OCI-LY7 (cell line): Measurements from ENCODE around the gene CASK. TPM values are rescaled to one million over a fixed set of nuclear protein-coding genes. Genes with fewer than 3 reads are reported as not detected.

Source experiments
- BruUV-seq: library from RNA; stranded (reverse); fragments of 400-500 nt; replicated peaks from 2 replicates; lab custom pipeline; 2021; lab: Mats Ljungman, UMichigan
- CTCF ChIA-PET: fragments of 300-600 bp; sonication (Branson Sonifier 250); formaldehyde crosslinking; loops from one replicate; lab custom pipeline; 2022; ENCODE audit warnings: antibody characterized with exemption; ENCODE audit not compliant: unreplicated experiment; lab: Charles Lee
- POLR2A ChIA-PET: fragments of 300-600 bp; sonication (Branson Sonifier 250); formaldehyde crosslinking; loops from one replicate; lab custom pipeline; 2022; ENCODE audit warnings: antibody characterized with exemption; lab: Charles Lee
- DNase-seq: peaks from one replicate; pipeline ENCODE4 v3.0.0-alpha.2; 2015; ENCODE audit warnings: low spot score
- H2AFZ ChIP-seq: fragments of 200-600 bp; sonication (generic), shearing (Covaris generic); 2 replicates; pipeline ENCODE4 v1.6.1; 2014; ENCODE audit warnings: mild to moderate bottlenecking, antibody characterized with exemption, low read length, moderate library complexity
- H3K27ac ChIP-seq: fragments of 200-600 bp; sonication (generic); 2 replicates; pipeline ENCODE4 v1.5.1; 2014; ENCODE audit warnings: mixed run types, low read depth, mild to moderate bottlenecking, moderate library complexity, low read length, inconsistent platforms; ENCODE audit not compliant: poor library complexity, severe bottlenecking
- H3K36me3 ChIP-seq: fragments of 200-600 bp; sonication (generic); 2 replicates; pipeline ENCODE4 v1.6.1; 2014; ENCODE audit warnings: mild to moderate bottlenecking, antibody characterized with exemption, low read length, moderate library complexity, mixed read lengths; ENCODE audit not compliant: insufficient read depth
- H3K4me1 ChIP-seq: fragments of 200-600 bp; sonication (generic); 2 replicates; pipeline ENCODE4 v1.5.1; 2014; ENCODE audit warnings: mild to moderate bottlenecking, low read length; ENCODE audit not compliant: insufficient read depth, poor library complexity, severe bottlenecking
- H3K4me2 ChIP-seq: fragments of 200-600 bp; sonication (generic); 2 replicates; pipeline ENCODE4 v1.6.1; 2014; ENCODE audit warnings: mild to moderate bottlenecking, low read length
- H3K4me3 ChIP-seq: fragments of 200-600 bp; sonication (generic); 2 replicates; pipeline ENCODE4 v1.5.1; 2014; ENCODE audit warnings: mild to moderate bottlenecking, low read depth, low read length; ENCODE audit not compliant: poor library complexity, severe bottlenecking
- H3K79me2 ChIP-seq: fragments of 200-600 bp; sonication (generic); 2 replicates; pipeline ENCODE4 v1.6.1; 2016; ENCODE audit warnings: low read depth, mild to moderate bottlenecking, low read length, moderate library complexity, mixed read lengths; ENCODE audit not compliant: insufficient read depth
- H3K9me2 ChIP-seq: fragments of 200-600 bp; sonication (generic); 2 replicates; pipeline ENCODE4 v1.6.1; 2016; ENCODE audit warnings: mild to moderate bottlenecking, low read length, mixed read lengths; ENCODE audit not compliant: insufficient read depth
- H3K9me3 ChIP-seq: fragments of 200-600 bp; sonication (generic); 2 replicates; pipeline ENCODE4 v1.6.1; 2014; ENCODE audit warnings: mild to moderate bottlenecking, mixed run types, low read length, mixed read lengths
- H4K20me1 ChIP-seq: fragments of 200-600 bp; sonication (generic); 2 replicates; pipeline ENCODE4 v1.6.1; 2014; ENCODE audit warnings: mild to moderate bottlenecking, antibody characterized with exemption, low read length, moderate library complexity, mixed read lengths; ENCODE audit not compliant: insufficient read depth
- CTCF ChIP-seq: fragments of 200-600 bp; sonication (generic); conservative IDR thresholded peaks from 2 replicates; pipeline ENCODE4 v1.5.1; 2014; ENCODE audit warnings: mild to moderate bottlenecking, antibody characterized with exemption, low read length, moderate library complexity, mixed read lengths
- EZH2phosphoT487 ChIP-seq: fragments of 200-600 bp; sonication (generic); IDR thresholded peaks from 2 replicates; pipeline ENCODE4 v1.6.1; 2018; ENCODE audit warnings: low read depth, borderline replicate concordance, mild to moderate bottlenecking, mixed run types, antibody characterized with exemption, low read length, moderate library complexity, mixed read lengths
- intact Hi-C: fragments of 100-400 bp; cut with micrococcal nuclease; formaldehyde crosslinking; loops from one replicate; pipeline ENCODE4 v1.10.0; 2022; ENCODE audit not compliant: unreplicated experiment
- total RNA-seq, 2 experiments: library from RNA; depleted of rRNA in 1 of 2; stranded (reverse); fragments of >200 nt in 1 of 2; shearing (Covaris generic) in 1 of 2; gene quantifications; 2 replicates each; pipeline ENCODE4 v1.2.3, GENCODE V29; 2014 to 2022

Gene CASK
- total RNA-seq, 2 experiments from 2014 or later, result 18.6 to 29.4 TPM

- H4K20me1 ChIP-seq, result no peaks in the 10 kb centered on the region
- no peak for TF ChIP-seq EZH2phosphoT487
- no peak for TF ChIP-seq CTCF
- DNase-seq, result no peak
- H3K4me1 ChIP-seq, result no peaks in the 10 kb centered on the region
- intact Hi-C loops, result no loop called here
- H3K9me2 ChIP-seq, result no peaks in the 10 kb centered on the region
- H3K27ac ChIP-seq, result no peak overlapping the region
- no TSS peak for BruUV-seq
- no peak overlapping the region for H3K4me2 ChIP-seq
- H3K36me3 ChIP-seq, result no peaks in the 10 kb centered on the region
- no peak overlapping the region for H3K4me3 ChIP-seq
- ChIA-PET POLR2A (no interaction called here), CTCF (no interaction called here)
- H3K79me2 ChIP-seq, result no peaks in the 10 kb centered on the region
- no peak overlapping the region for H2AFZ ChIP-seq
- H3K9me3 ChIP-seq, result no peaks in the 10 kb centered on the region
Observed at GRCh38 chrX:41522081-41522480, 401.3 kb downstream of the CASK start.

- intact Hi-C loops, result no loop called here
- ChIA-PET CTCF (no interaction called here), POLR2A (interaction anchor here (0.7 kb wide), 1 partner anchor 23 kb away, joined by 3 read pairs; no protein-coding TSS in a partner anchor)
- Histone ChIP-seq H3K27ac (no peak overlapping the region), H3K36me3 (no peaks in the 10 kb centered on the region), H3K79me2 (no peaks in the 10 kb centered on the region), H2AFZ (no peak overlapping the region), H4K20me1 (no peaks in the 10 kb centered on the region), H3K4me3 (no peak overlapping the region), H3K9me3 (no peaks in the 10 kb centered on the region), H3K4me1 (peaks cover 2% of the 10 kb centered on the region), H3K4me2 (no peak overlapping the region), H3K9me2 (no peaks in the 10 kb centered on the region)
- TF ChIP-seq EZH2phosphoT487, result no peak
- TF ChIP-seq CTCF, result no peak
- BruUV-seq, result no TSS peak
- DNase-seq, result no peak
Observed at GRCh38 chrX:41519468-41519867, 403.9 kb downstream of the CASK start.

GRCh38 chrX:41518841-41519220 lies 404.5 kb downstream of the CASK start:
- intact Hi-C loops, result no loop called here
- no peak overlapping the region for H3K4me3 ChIP-seq
- H2AFZ ChIP-seq, result no peak overlapping the region
- H3K36me3 ChIP-seq, result no peaks in the 10 kb centered on the region
- no peak overlapping the region for H3K27ac ChIP-seq
- no peaks in the 10 kb centered on the region for H4K20me1 ChIP-seq
- H3K4me1 ChIP-seq, result peaks cover 8% of the 10 kb centered on the region
- BruUV-seq, result no TSS peak
- H3K79me2 ChIP-seq, result no peaks in the 10 kb centered on the region
- DNase-seq, result no peak
- POLR2A ChIA-PET, result no interaction called here
- H3K4me2 ChIP-seq, result no peak overlapping the region
- no peaks in the 10 kb centered on the region for H3K9me3 ChIP-seq
- TF ChIP-seq CTCF (no peak), EZH2phosphoT487 (no peak)
- CTCF ChIA-PET, result no interaction called here
- H3K9me2 ChIP-seq, result no peaks in the 10 kb centered on the region
